Uterus (tissue), 2 donors: ENCODE data around the gene LMBR1.

Source experiments
- CTCF ChIP-seq, 4 experiments: fragments of 200-600 bp in 2 of 4; fragments of 450-650 bp in 2 of 4; sonication (generic) in 2 of 4; IDR thresholded peaks; one replicate each; pipeline ENCODE4 v1.5.1; 2016 to 2019; ENCODE audit warnings: antibody characterized with exemption in 4 of 4, mild to moderate bottlenecking in 2 of 4, moderate library complexity in 1 of 4
- POLR2A ChIP-seq, 2 donors: fragments of 450-650 bp; IDR thresholded peaks; one replicate each; pipeline ENCODE4 v1.6.1; 2016; ENCODE audit warnings: antibody characterized with exemption in 2 of 2, mild to moderate bottlenecking in 1 of 2, moderate library complexity in 1 of 2

GRCh38 chr7:156759143-156759542 is 133.8 kb downstream of the LMBR1 start:
- TF ChIP-seq CTCF (IDR thresholded peaks at IDR 0.05) (no peak), POLR2A (IDR thresholded peaks at IDR 0.05) (no peak)
